ENCODE measurements around the gene ATXN7L2.

Gene ATXN7L2

GRCh38 chr1:109481646-109482045 lies 2.1 kb upstream of the ATXN7L2 start:
- Histone ChIP-seq H3K36me3 (ENCODE audit: control insufficient read depth, low read length) (peaks cover 10% of the 10 kb centered on the region; the same call in 1 of the 2 replicates), H3K4me1 (ENCODE audit: control insufficient read depth, low read length) (peaks cover 23% of the 10 kb centered on the region), H3K4me3 (ENCODE audit: low read length) (no peak overlapping the region), H3K9me2 (replicated peaks; ENCODE audit: control insufficient read depth, low read length) (no peaks in the 10 kb centered on the region), H3K27ac (ENCODE audit: low read depth, low read length) (no peak overlapping the region), H3K27me3 (ENCODE audit: control insufficient read depth, low read length) (peaks cover 25% of the 10 kb centered on the region), H4K20me1 (ENCODE audit: control insufficient read depth, insufficient read depth, low read depth, low read length) (no peaks in the 10 kb centered on the region), H3F3A (ENCODE audit: control insufficient read depth, insufficient read depth) (no peaks in the 10 kb centered on the region), H3K9me3 (ENCODE audit: control insufficient read depth, insufficient read depth, low read length) (no peaks in the 10 kb centered on the region), H3K79me2 (ENCODE audit: control insufficient read depth, low read length) (peaks cover 14% of the 10 kb centered on the region), H3K4me2 (ENCODE audit: low read length) (no peak overlapping the region)
- no peak for TF ChIP-seq CTCF (IDR thresholded peaks at IDR 0.05; ENCODE audit: low read depth, low read length, poor library complexity, severe bottlenecking)
- TF ChIP-seq EZH2phosphoT487 (IDR thresholded peaks at IDR 0.05; ENCODE audit: borderline replicate concordance, low read length): no peak

- Histone ChIP-seq H4K20me1 (ENCODE audit: control insufficient read depth, insufficient read depth, low read depth, low read length) (no peaks in the 10 kb centered on the region), H3K27me3 (ENCODE audit: control insufficient read depth, low read length) (peaks cover 25% of the 10 kb centered on the region), H3K36me3 (ENCODE audit: control insufficient read depth, low read length) (peaks cover 10% of the 10 kb centered on the region; the same call in 1 of the 2 replicates)
Observed at GRCh38 chr1:109482242-109482641, 1.5 kb upstream of the ATXN7L2 start.

GRCh38 chr1:109482791-109483671 lies 674 bp upstream of the ATXN7L2 start:
- Histone ChIP-seq H3K79me2 (ENCODE audit: control insufficient read depth, low read length) (peaks cover 14% of the 10 kb centered on the region), H3F3A (ENCODE audit: control insufficient read depth, insufficient read depth) (no peaks in the 10 kb centered on the region), H4K20me1 (ENCODE audit: control insufficient read depth, insufficient read depth, low read depth, low read length) (no peaks in the 10 kb centered on the region), H3K4me3 (ENCODE audit: low read length) (peak overlapping the region; percentile 96), H3K4me2 (ENCODE audit: low read length) (peak overlapping the region; percentile 99), H3K9me3 (ENCODE audit: control insufficient read depth, insufficient read depth, low read length) (no peaks in the 10 kb centered on the region), H3K9me2 (replicated peaks; ENCODE audit: control insufficient read depth, low read length) (no peaks in the 10 kb centered on the region), H3K4me1 (ENCODE audit: control insufficient read depth, low read length) (peaks cover 23% of the 10 kb centered on the region), H3K27me3 (ENCODE audit: control insufficient read depth, low read length) (peaks cover 25% of the 10 kb centered on the region), H3K27ac (ENCODE audit: low read depth, low read length) (no peak overlapping the region), H3K36me3 (ENCODE audit: control insufficient read depth, low read length) (peaks cover 13% of the 10 kb centered on the region; the same call in 1 of the 2 replicates)
- TF ChIP-seq EZH2phosphoT487 (IDR thresholded peaks at IDR 0.05; ENCODE audit: borderline replicate concordance, low read length) (no peak), CTCF (IDR thresholded peaks at IDR 0.05; ENCODE audit: low read depth, low read length, poor library complexity, severe bottlenecking) (peak; percentile 55)

More at GRCh38 chr1:109482242-109482641, 1.5 kb upstream of the ATXN7L2 start:
- Histone ChIP-seq H3K4me2 (ENCODE audit: low read length) (no peak overlapping the region), H3F3A (ENCODE audit: control insufficient read depth, insufficient read depth) (no peaks in the 10 kb centered on the region), H3K9me3 (ENCODE audit: control insufficient read depth, insufficient read depth, low read length) (no peaks in the 10 kb centered on the region), H3K27ac (ENCODE audit: low read depth, low read length) (no peak overlapping the region), H3K4me1 (ENCODE audit: control insufficient read depth, low read length) (peaks cover 23% of the 10 kb centered on the region), H3K79me2 (ENCODE audit: control insufficient read depth, low read length) (peaks cover 14% of the 10 kb centered on the region), H3K9me2 (replicated peaks; ENCODE audit: control insufficient read depth, low read length) (no peaks in the 10 kb centered on the region), H3K4me3 (ENCODE audit: low read length) (no peak overlapping the region)
- no peak for TF ChIP-seq CTCF (IDR thresholded peaks at IDR 0.05; ENCODE audit: low read depth, low read length, poor library complexity, severe bottlenecking)
- TF ChIP-seq EZH2phosphoT487 (IDR thresholded peaks at IDR 0.05; ENCODE audit: borderline replicate concordance, low read length): no peak

All from DOHH2 (cell line).